IPS DF 6.9 (cell line): ENCODE results near the gene COL18A1.
"Not testable (repeated sequence)": the region's sequence is repeated elsewhere in the genome, so short reads cannot be mapped to it uniquely, and the experiment has no call there.

Source experiments
- DNase-seq: peaks from one replicate; pipeline ENCODE4 v3.0.0-alpha.2; 2013; ENCODE audit warnings: low read depth, low spot score
- H3K27ac ChIP-seq: one replicate; pipeline ENCODE4 v1.5.1; 2013; ENCODE audit warnings: low read length, control low read depth
- H3K27me3 ChIP-seq: 2 replicates; pipeline ENCODE4 v1.6.1; 2013; ENCODE audit warnings: mild to moderate bottlenecking, low read length; ENCODE audit not compliant: control insufficient read depth, insufficient read depth
- H3K36me3 ChIP-seq: 2 replicates; pipeline ENCODE4 v1.6.1; 2013; ENCODE audit warnings: low read length; ENCODE audit not compliant: control insufficient read depth, insufficient read depth
- H3K4me1 ChIP-seq: 2 replicates; pipeline ENCODE4 v1.6.1; 2013; ENCODE audit warnings: low read length; ENCODE audit not compliant: control insufficient read depth, insufficient read depth
- H3K4me3 ChIP-seq: 2 replicates; pipeline ENCODE4 v1.5.1; 2013; ENCODE audit warnings: mild to moderate bottlenecking, low read length
- H3K9me3 ChIP-seq: 2 replicates; pipeline ENCODE4 v1.6.1; 2013; ENCODE audit warnings: low read length, inconsistent platforms; ENCODE audit not compliant: control insufficient read depth, insufficient read depth
- WGBS: extraction: QIAGEN DNeasy Blood & Tissue Kit; methylation state at CpG from one replicate; pipeline ENCODE4 v1.1.7; 2013; ENCODE audit warnings: mixed read lengths, missing lambda C conversion rate; ENCODE audit not compliant: insufficient read length, insufficient coverage; 5-methylcytosine and 5-hydroxymethylcytosine counted together

Gene COL18A1

DNA sequence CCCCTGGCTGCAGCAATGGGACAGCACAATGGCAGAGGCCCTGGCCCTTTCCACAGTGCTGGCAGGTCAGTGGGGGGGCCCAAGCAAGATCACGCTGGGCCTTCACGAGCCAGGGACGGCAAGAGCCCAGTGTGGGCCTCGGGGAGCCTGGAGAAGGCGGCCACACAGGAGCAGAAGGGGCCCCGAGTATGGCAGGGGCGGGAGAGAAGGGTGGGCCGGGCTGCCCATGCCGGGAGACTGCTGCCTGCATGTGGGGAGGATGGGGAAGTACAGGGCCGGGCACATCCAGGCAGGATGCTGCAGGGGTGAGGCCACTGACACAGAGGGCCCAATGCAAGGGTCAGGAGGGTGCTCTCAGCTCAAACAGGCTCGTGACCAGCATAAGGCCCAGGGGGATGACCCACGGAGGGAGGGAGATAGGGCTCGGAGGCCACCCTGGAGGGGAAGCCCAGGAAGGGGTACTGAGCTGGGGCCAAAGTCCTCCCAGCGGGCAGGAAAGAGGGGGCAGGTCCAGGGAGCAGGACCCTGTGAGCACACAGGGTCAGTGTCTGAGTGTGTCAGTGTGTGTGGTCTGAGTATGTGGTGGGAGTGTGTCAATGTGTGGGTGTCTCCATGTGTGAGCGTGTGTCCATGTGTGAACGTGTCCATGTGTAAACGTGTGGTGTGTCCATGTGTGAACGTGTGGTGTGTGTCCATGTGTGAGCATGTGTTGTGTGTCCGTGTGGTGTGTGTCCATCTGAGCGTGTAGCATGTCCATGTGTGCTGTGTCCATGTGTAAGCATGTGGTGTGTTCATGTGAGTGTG, 124.2 kb downstream of the COL18A1 start:
- Histone ChIP-seq H3K36me3 (peaks cover 30% of the 10 kb centered on the region), H3K27me3 (no peaks in the 10 kb centered on the region), H3K27ac (no peak overlapping the region), H3K4me3 (no peak overlapping the region), H3K9me3 (no peaks in the 10 kb centered on the region), H3K4me1 (no peaks in the 10 kb centered on the region; the same call in 1 of the 2 replicates)
- DNase-seq: no peak
- no CpG with 5 or more reads among the region's 20 CpGs for WGBS

GRCh38 chr21:45529785-45530422, 124.9 kb downstream of the COL18A1 start:
- Histone ChIP-seq H3K27me3 (no peaks in the 10 kb centered on the region), H3K9me3 (no peaks in the 10 kb centered on the region), H3K4me3 (no peak overlapping the region), H3K36me3 (peaks cover 31% of the 10 kb centered on the region), H3K27ac (no peak overlapping the region), H3K4me1 (no peaks in the 10 kb centered on the region; the same call in 1 of the 2 replicates)
- DNase-seq: no peak
- WGBS: no CpG with 5 or more reads among the region's 11 CpGs

DNA sequence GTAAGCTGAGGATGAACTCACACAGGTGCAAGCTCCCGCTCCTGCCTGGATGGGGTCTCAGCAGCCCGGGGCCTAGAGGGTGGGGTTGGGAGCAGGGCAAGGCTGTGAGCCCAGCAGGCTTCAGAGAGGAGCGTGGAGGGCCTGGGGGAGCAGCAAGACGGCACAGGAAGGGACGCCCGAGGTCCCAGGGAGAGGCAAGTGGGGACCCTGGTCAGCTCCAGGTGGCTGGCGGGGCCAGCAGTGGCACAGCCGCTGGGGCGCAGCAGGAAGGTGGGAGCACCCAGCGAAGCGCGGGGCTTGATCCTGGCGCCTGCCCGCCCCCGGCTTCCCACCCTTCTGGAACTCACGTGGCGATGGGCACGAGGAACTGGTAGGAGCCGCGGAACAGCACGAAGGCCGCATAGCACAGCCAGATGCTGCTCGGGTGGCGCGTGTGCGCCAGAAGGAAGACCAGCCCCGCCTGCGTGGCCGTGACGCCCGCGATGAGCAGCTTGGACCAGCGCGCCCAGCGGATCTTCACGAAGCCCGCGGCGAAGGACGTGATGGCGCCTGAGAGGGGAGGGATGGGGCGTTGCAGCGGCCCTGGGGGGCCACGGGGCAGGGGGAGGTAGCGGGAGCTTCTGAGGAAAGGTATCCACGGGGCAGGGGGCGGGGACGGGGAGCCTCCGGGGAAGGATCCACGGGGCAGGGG, 125.6 kb downstream of the COL18A1 start:
- peaks cover 34% of the 10 kb centered on the region for H3K36me3 ChIP-seq
- no peaks in the 10 kb centered on the region for H3K27me3 ChIP-seq
- DNase-seq: no peak
- H3K4me1 ChIP-seq: no peaks in the 10 kb centered on the region; the same call in 1 of the 2 replicates
- H3K9me3 ChIP-seq: no peaks in the 10 kb centered on the region
- H3K27ac ChIP-seq: no peak overlapping the region
- WGBS: no CpG with 5 or more reads among the region's 50 CpGs
- no peak overlapping the region for H3K4me3 ChIP-seq

DNA sequence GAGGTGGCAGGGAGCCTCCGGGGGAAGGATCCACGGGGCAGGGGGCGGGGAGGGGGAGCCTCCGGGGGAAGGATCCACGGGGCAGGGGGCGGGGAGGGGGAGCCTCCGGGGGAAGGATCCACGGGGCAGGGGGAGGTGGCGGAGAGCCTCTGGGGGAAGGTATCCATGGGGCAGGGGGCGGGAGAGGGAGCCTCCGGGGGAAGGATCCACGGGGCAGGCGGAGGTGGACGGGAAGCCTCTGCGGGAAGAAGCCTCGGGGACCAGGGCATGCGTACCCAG, 126.1 kb downstream of the COL18A1 start:
- H3K4me3 ChIP-seq, H3K9me3 ChIP-seq, H3K27me3 ChIP-seq, H3K4me1 ChIP-seq, H3K27ac ChIP-seq, DNase-seq: not testable (repeated sequence)
- peaks cover 37% of the 10 kb centered on the region for H3K36me3 ChIP-seq
- no CpG with 5 or more reads among the region's 17 CpGs for WGBS

- Histone ChIP-seq H3K9me3 (no peaks in the 10 kb centered on the region), H3K27me3 (no peaks in the 10 kb centered on the region), H3K4me1 (no peaks in the 10 kb centered on the region; the same call in 1 of the 2 replicates), H3K36me3 (peaks cover 37% of the 10 kb centered on the region), H3K4me3 (no peak overlapping the region), H3K27ac (no peak overlapping the region)
- no peak for DNase-seq
- WGBS: no CpG with 5 or more reads among the region's 76 CpGs
Observed at GRCh38 chr21:45531393-45532215, 126.6 kb downstream of the COL18A1 start.

- WGBS: no CpG with 5 or more reads among the region's 7 CpGs
- Histone ChIP-seq H3K4me1 (no peaks in the 10 kb centered on the region; the same call in 1 of the 2 replicates), H3K9me3 (no peaks in the 10 kb centered on the region), H3K27ac (no peak overlapping the region), H3K27me3 (no peaks in the 10 kb centered on the region), H3K4me3 (no peak overlapping the region), H3K36me3 (peaks cover 39% of the 10 kb centered on the region)
- DNase-seq: no peak
Observed at GRCh38 chr21:45532826-45533360, 127.9 kb downstream of the COL18A1 start.

DNA sequence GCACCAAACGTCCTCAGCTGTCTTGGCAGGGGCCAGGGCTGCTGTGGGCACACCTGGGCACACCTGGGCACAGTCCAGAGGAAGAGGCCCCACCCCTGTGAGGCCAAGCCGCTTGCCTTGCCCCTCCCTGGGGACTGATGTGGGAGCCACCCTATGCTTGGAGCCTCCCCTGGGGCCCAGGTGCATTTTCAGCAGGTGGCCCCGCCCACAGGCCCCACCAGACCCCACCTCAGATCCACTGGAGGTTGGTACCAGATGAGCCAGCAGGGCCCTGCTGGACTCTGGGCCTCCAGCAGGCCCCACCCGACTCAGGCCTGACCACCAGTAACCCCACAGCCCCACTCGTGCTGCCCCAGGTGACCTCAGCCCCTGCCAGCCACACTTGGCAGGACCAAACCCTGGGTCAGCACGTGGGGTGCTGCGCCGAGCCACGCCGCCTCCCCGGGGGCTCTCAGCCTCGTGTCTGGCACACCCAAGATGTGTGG, 128.4 kb downstream of the COL18A1 start:
- WGBS: no CpG with 5 or more reads among the region's 12 CpGs
- no peak for DNase-seq
- Histone ChIP-seq H3K4me1 (no peaks in the 10 kb centered on the region; the same call in 1 of the 2 replicates), H3K36me3 (peaks cover 39% of the 10 kb centered on the region), H3K27ac (no peak overlapping the region), H3K27me3 (no peaks in the 10 kb centered on the region), H3K9me3 (no peaks in the 10 kb centered on the region), H3K4me3 (no peak overlapping the region)

GRCh38 chr21:45533846-45534635, 129.1 kb downstream of the COL18A1 start:
- H3K9me3 ChIP-seq: no peaks in the 10 kb centered on the region
- H3K4me3 ChIP-seq: no peak overlapping the region
- no peak for DNase-seq
- peaks cover 39% of the 10 kb centered on the region for H3K36me3 ChIP-seq
- no peak overlapping the region for H3K27ac ChIP-seq
- no CpG with 5 or more reads among the region's 20 CpGs for WGBS
- no peaks in the 10 kb centered on the region for H3K27me3 ChIP-seq
- H3K4me1 ChIP-seq: no peaks in the 10 kb centered on the region; the same call in 1 of the 2 replicates

- Histone ChIP-seq H3K36me3 (peaks cover 32% of the 10 kb centered on the region), H3K27me3 (no peaks in the 10 kb centered on the region), H3K9me3 (no peaks in the 10 kb centered on the region), H3K4me3 (no peak overlapping the region), H3K27ac (no peak overlapping the region), H3K4me1 (no peaks in the 10 kb centered on the region; the same call in 1 of the 2 replicates)
- WGBS: no CpG with 5 or more reads among the region's 28 CpGs
- no peak for DNase-seq
Observed at GRCh38 chr21:45534636-45535331, 129.8 kb downstream of the COL18A1 start.
